Omental fat pad (tissue), 4 donors: ENCODE measurements around the gene HSPG2. TPM values are rescaled to one million over a fixed set of nuclear protein-coding genes. Genes with fewer than 3 reads are reported as not detected.

ENCODE experiments used
- ATAC-seq: fragments of 150-250 bp; one replicate; pipeline ENCODE4 v1.9.1; 2016; ENCODE audit warnings: mild to moderate bottlenecking, moderate library complexity; ENCODE audit not compliant: low FRiP score
- DNase-seq: peaks from one replicate; pipeline ENCODE4 v3.0.0-alpha.2; 2019; ENCODE audit warnings: low spot score
- total RNA-seq, 4 donors: library from RNA; depleted of rRNA; stranded (reverse); fragments of >200 nt; gene quantifications; one replicate each; pipeline ENCODE4 v1.1.0, GENCODE V29; 2016
- TF ChIP-seq, protein P1 (sequence below), 3 donors: fragments of 450-650 bp; IDR thresholded peaks; one replicate each; pipeline ENCODE4 v1.5.1; 2016 to 2017; ENCODE audit warnings: antibody characterized with exemption in 3 of 3, mild to moderate bottlenecking in 3 of 3, moderate library complexity in 2 of 3

Gene HSPG2
- total RNA-seq, 4 donors from 2014 or later: 66.0 to 496 (median 198) TPM

- no peak for ATAC-seq
- no peak for DNase-seq
- TF ChIP-seq, protein P1, sequence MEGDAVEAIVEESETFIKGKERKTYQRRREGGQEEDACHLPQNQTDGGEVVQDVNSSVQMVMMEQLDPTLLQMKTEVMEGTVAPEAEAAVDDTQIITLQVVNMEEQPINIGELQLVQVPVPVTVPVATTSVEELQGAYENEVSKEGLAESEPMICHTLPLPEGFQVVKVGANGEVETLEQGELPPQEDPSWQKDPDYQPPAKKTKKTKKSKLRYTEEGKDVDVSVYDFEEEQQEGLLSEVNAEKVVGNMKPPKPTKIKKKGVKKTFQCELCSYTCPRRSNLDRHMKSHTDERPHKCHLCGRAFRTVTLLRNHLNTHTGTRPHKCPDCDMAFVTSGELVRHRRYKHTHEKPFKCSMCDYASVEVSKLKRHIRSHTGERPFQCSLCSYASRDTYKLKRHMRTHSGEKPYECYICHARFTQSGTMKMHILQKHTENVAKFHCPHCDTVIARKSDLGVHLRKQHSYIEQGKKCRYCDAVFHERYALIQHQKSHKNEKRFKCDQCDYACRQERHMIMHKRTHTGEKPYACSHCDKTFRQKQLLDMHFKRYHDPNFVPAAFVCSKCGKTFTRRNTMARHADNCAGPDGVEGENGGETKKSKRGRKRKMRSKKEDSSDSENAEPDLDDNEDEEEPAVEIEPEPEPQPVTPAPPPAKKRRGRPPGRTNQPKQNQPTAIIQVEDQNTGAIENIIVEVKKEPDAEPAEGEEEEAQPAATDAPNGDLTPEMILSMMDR (IDR thresholded peaks at IDR 0.05): no peak
Observed at GRCh38 chr1:21851430-21852250, 85.5 kb downstream of the HSPG2 start.

DNA sequence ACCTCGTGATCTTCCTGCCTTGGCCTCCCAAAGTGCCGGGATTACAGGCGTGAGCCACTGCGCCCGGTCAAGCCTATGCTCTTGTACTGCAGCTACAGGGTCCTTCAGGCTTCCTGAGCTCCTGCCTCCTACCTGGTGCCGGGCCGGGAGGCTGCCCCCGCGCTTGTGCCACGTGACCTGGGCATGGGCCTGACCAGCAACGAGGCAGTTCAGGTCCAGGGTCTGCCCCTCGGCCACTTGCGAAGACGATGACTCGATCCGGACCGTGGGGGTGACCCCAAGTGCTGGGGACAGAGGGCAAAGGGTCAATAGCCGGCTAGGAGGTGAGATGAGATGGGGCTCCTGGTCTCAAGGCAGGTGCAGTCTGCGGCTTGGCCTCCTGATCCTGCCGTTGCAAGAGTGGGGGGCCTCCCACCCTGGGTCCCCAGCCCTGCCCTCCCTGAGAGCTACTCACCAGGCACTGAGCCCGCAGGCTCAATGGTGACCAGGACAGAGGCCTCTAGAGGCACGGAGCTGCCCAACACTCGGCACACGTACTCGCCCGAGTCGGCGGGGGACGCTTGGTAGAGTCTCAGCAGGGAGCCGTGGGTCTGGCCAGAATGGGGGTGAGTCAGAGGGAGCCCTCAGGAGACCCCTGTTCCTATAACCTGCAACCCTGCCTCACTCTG lies 87.1 kb downstream of the HSPG2 start:
- TF ChIP-seq, protein P1 (IDR thresholded peaks at IDR 0.05): no peak
- ATAC-seq (no peak), DNase-seq (no peak)

GRCh38 chr1:21848524-21849174 lies 88.5 kb downstream of the HSPG2 start:
- DNase-seq: no peak
- TF ChIP-seq, protein P1 (IDR thresholded peaks at IDR 0.05): no peak
- ATAC-seq: no peak

- ATAC-seq: no peak
- TF ChIP-seq, protein P1 (IDR thresholded peaks at IDR 0.05): no peak
- DNase-seq: no peak
Observed at GRCh38 chr1:21847223-21848205, 89.6 kb downstream of the HSPG2 start.

GRCh38 chr1:21845646-21846641 lies 91.2 kb downstream of the HSPG2 start:
- no peak for ATAC-seq

More at GRCh38 chr1:21845646-21846641, 91.2 kb downstream of the HSPG2 start:
- TF ChIP-seq, protein P1 (IDR thresholded peaks at IDR 0.05): no peak
- no peak for DNase-seq
